SK-N-SH (cell line): ENCODE measurements around the gene CD3D. TPM values are rescaled to one million over a fixed set of nuclear protein-coding genes. Genes with fewer than 3 reads are reported as not detected.

ENCODE experiments used
- CTCF ChIA-PET: fragments of 300-600, 350-600 bp; formaldehyde crosslinking; extraction: SDS; loops from one replicate; lab custom pipeline; 2021; lab: Yijun Ruan, JAX
- POLR2A ChIA-PET: fragments of 350-600 bp; sonication (Branson Sonifier 250); formaldehyde crosslinking; extraction: SDS; loops from one replicate; lab custom pipeline; 2020; ENCODE audit warnings: antibody characterized with exemption, inconsistent platforms; lab: Yijun Ruan, JAX
- DNase-seq: peaks from one replicate; pipeline ENCODE4 v3.0.0; 2012
- H2AFZ ChIP-seq: fragments of 200-600 bp; sonication (generic); 2 replicates; pipeline ENCODE4 v1.8.1; 2016; ENCODE audit warnings: antibody characterized with exemption, mild to moderate bottlenecking, low read depth
- H3F3A ChIP-seq: fragments of 200-600 bp; sonication (generic); replicated peaks from 2 replicates; pipeline ENCODE3; 2016; ENCODE audit warnings: antibody characterized with exemption, mild to moderate bottlenecking; ENCODE audit not compliant: insufficient read depth
- H3K27ac ChIP-seq, 2 experiments: fragments of 200-500 bp in 1 of 2; fragments of 200-600 bp in 1 of 2; sonication (Bioruptor generic) in 1 of 2; sonication (generic), shearing (Covaris generic) in 1 of 2; 2 replicates each; pipeline versions ENCODE4 v1.5.1 to v1.6.1; 2014 to 2016; ENCODE audit warnings: low read depth in 2 of 2, inconsistent platforms in 1 of 2, low read length in 1 of 2, mild to moderate bottlenecking in 1 of 2, mixed read lengths in 1 of 2
- H3K27me3 ChIP-seq: fragments of 200-600 bp; sonication (generic), shearing (Covaris generic); 2 replicates; pipeline ENCODE4 v1.6.1; 2016; ENCODE audit warnings: mixed run types; ENCODE audit not compliant: insufficient read depth
- H3K36me3 ChIP-seq, 2 experiments: fragments of 200-500 bp in 1 of 2; fragments of 200-600 bp in 1 of 2; sonication (Bioruptor generic) in 1 of 2; sonication (generic) in 1 of 2; replicated peaks in 1 of 2; 2 replicates each; pipeline versions ENCODE3 to v1.5.1; 2014 to 2016; ENCODE audit warnings: low read length in 1 of 2, mild to moderate bottlenecking in 1 of 2; ENCODE audit not compliant: insufficient read depth in 2 of 2, control insufficient read depth in 1 of 2
- H3K4me1 ChIP-seq, 2 experiments: fragments of 200-500 bp in 1 of 2; fragments of 200-600 bp in 1 of 2; sonication (Bioruptor generic) in 1 of 2; sonication (generic), shearing (Covaris generic) in 1 of 2; 2 replicates each; pipeline versions ENCODE4 v1.5.1 to v1.6.1; 2014 to 2016; ENCODE audit warnings: low read depth in 1 of 2, low read length in 1 of 2, mixed run types in 1 of 2; ENCODE audit not compliant: insufficient read depth in 2 of 2, control insufficient read depth in 1 of 2
- H3K4me2 ChIP-seq: fragments of 200-600 bp; sonication (generic), shearing (Covaris generic); 2 replicates; pipeline ENCODE4 v1.6.1; 2017; ENCODE audit warnings: mixed run types
- H3K4me3 ChIP-seq, 2 experiments: fragments of 200-500 bp in 1 of 2; fragments of 200-600 bp in 1 of 2; sonication (Bioruptor generic) in 1 of 2; sonication (generic), shearing (Covaris generic) in 1 of 2; 2 replicates each; pipeline versions ENCODE4 v1.5.1 to v1.8.1; 2014 to 2016; ENCODE audit warnings: low read depth in 2 of 2, inconsistent platforms in 1 of 2, low read length in 1 of 2, mild to moderate bottlenecking in 1 of 2, mixed read lengths in 1 of 2, moderate library complexity in 1 of 2
- H3K79me2 ChIP-seq: fragments of 200-600 bp; sonication (generic); 2 replicates; pipeline ENCODE4 v1.8.1; 2017; ENCODE audit warnings: mild to moderate bottlenecking; ENCODE audit not compliant: insufficient read depth
- H3K9ac ChIP-seq: fragments of 200-600 bp; sonication (generic); 2 replicates; pipeline ENCODE4 v1.6.1; 2017; ENCODE audit warnings: mixed run types
- H3K9me2 ChIP-seq: fragments of 200-600 bp; sonication (generic); 2 replicates; pipeline ENCODE4 v1.6.1; 2017; ENCODE audit warnings: mixed run types
- H3K9me3 ChIP-seq: fragments of 200-600 bp; sonication (generic); 2 replicates; pipeline ENCODE4 v1.6.1; 2017; ENCODE audit warnings: mixed run types, mild to moderate bottlenecking, moderate library complexity
- H4K20me1 ChIP-seq: fragments of 200-600 bp; sonication (generic); 2 replicates; pipeline ENCODE4 v1.6.1; 2017; ENCODE audit warnings: mild to moderate bottlenecking, mixed run types; ENCODE audit not compliant: insufficient read depth
- EP300 ChIP-seq, 2 experiments: IDR thresholded peaks; 2 replicates each; pipeline versions ENCODE4 v1.4.0 to v1.6.1; 2012; ENCODE audit warnings: borderline replicate concordance in 1 of 2, low read depth in 1 of 2, low read length in 1 of 2
- EZH2phosphoT487 ChIP-seq: fragments of 200-600 bp; sonication (generic); IDR thresholded peaks from 2 replicates; pipeline ENCODE4 v1.6.1; 2017; ENCODE audit warnings: low read depth, mixed run types, mild to moderate bottlenecking, antibody characterized with exemption, moderate library complexity, borderline replicate concordance
- FOXJ3 ChIP-seq: sonication (generic); formaldehyde crosslinking; IDR thresholded peaks from 2 replicates; pipeline ENCODE4 v1.5.1; 2020; ENCODE audit warnings: mild to moderate bottlenecking, missing genetic modification reagents
- GATA2 ChIP-seq: sonication (generic); formaldehyde crosslinking; IDR thresholded peaks from 2 replicates; pipeline ENCODE4 v1.5.0; 2020; ENCODE audit warnings: mild to moderate bottlenecking, missing genetic modification reagents
- MAX ChIP-seq: IDR thresholded peaks from 2 replicates; pipeline ENCODE4 v1.4.0; 2012; ENCODE audit warnings: low read depth
- NRF1 ChIP-seq: IDR thresholded peaks from 2 replicates; pipeline ENCODE4 v1.6.1; 2012; ENCODE audit warnings: low read depth, mild to moderate bottlenecking, low read length
- POLR2AphosphoS5 ChIP-seq: IDR thresholded peaks from 2 replicates; pipeline ENCODE4 v1.6.1; 2012; ENCODE audit warnings: low read depth, low read length
- REST ChIP-seq: IDR thresholded peaks from 2 replicates; pipeline ENCODE4 v1.6.1; 2012; ENCODE audit warnings: mild to moderate bottlenecking, low read depth, low read length, moderate library complexity
- USF2 ChIP-seq: fragments of 150-350 bp; IDR thresholded peaks from 2 replicates; pipeline ENCODE4 v1.6.1; 2017; ENCODE audit warnings: antibody characterized with exemption, low read length, low read depth, borderline replicate concordance
- WGBS: methylation state at CpG from one replicate; pipeline ENCODE4 v1.1.6; 2017; ENCODE audit warnings: low lambda C conversion rate; 5-methylcytosine and 5-hydroxymethylcytosine counted together
- polyA plus RNA-seq, 3 experiments: library from polyadenylated mRNA; depleted of rRNA; stranded (reverse); fragments of >200 nt; gene quantifications; 2 replicates each; pipeline ENCODE4 v1.2.3, GENCODE V29; 2012

Gene CD3D
- polyA plus RNA-seq, 1 of the 3 experiments (the other 2 are of a cell fraction): 0.44 TPM

GRCh38 chr11:118380571-118380970, 38.1 kb upstream of the CD3D start (continued):
- TF ChIP-seq MAX: no peak
- no peak for TF ChIP-seq USF2
- TF ChIP-seq GATA2 (CRISPR knock-in tag): no peak

- 92% methylated on average over 4 of the region's 4 CpGs for WGBS
- no peaks in the 10 kb centered on the region for H3K4me1 ChIP-seq
- no peaks in the 10 kb centered on the region for H3F3A ChIP-seq
- no peaks in the 10 kb centered on the region for H3K79me2 ChIP-seq
- no peak overlapping the region for H2AFZ ChIP-seq
- ChIA-PET CTCF (no interaction called here), POLR2A (no interaction called here)
- H3K9me2 ChIP-seq: no peaks in the 10 kb centered on the region
- no peak overlapping the region for H3K4me2 ChIP-seq
- no peaks in the 10 kb centered on the region for H4K20me1 ChIP-seq
- no peak overlapping the region for H3K9ac ChIP-seq
- H3K9me3 ChIP-seq: no peaks in the 10 kb centered on the region
- TF ChIP-seq REST (no peak), POLR2AphosphoS5 (no peak), EZH2phosphoT487 (no peak), FOXJ3 (CRISPR knock-in tag) (no peak), NRF1 (no peak), EP300 (IDR thresholded peaks at IDR 0.05; ENCODE audit: borderline replicate concordance in 1 of 2, low read depth in 1 of 2, low read length in 1 of 2) (no peak), USF2 (no peak)
- DNase-seq: no peak
- peaks cover 66 to 75% of the 10 kb centered on the region in 2 experiments for H3K36me3 ChIP-seq
- no peak overlapping the region for H3K4me3 ChIP-seq
- no peaks in the 10 kb centered on the region for H3K27me3 ChIP-seq
- H3K27ac ChIP-seq: no peak overlapping the region
Measured at GRCh38 chr11:118379497-118379896, 37.0 kb upstream of the CD3D start.
